Measurements from ENCODE around the gene SIGLECL1. TPM values are rescaled to one million over a fixed set of nuclear protein-coding genes. Genes with fewer than 3 reads are reported as not detected.

The SIGLECL1 gene
- total and polyA plus RNA-seq, 7 donors: not detected

- no peak for TF ChIP-seq CTCF (IDR thresholded peaks at IDR 0.05)
- Histone ChIP-seq H3K9me3 (no peaks in the 10 kb centered on the region), H3K4me3 (no peak overlapping the region), H3K27me3 (ENCODE audit: insufficient read depth in 3 of 3, low read length in 2 of 3) (peaks cover 0 to 21% (median 2%) of the 10 kb centered on the region in 3 donors), H3K4me1 (no peaks in the 10 kb centered on the region), H3K27ac (no peak overlapping the region), H3K36me3 (ENCODE audit: insufficient read depth in 1 of 2, low read depth in 1 of 2) (no peaks in the 10 kb centered on the region)
- no peak for DNase-seq
- no peak for ATAC-seq
- WGBS, 3 donors: 55 to 58% (median 57%) methylated on average over 9 of the region's 9 CpGs
- intact Hi-C loops (cut with DNase I): no loop called here
Measured at GRCh38 chr19:51296336-51297093, 45.6 kb downstream of the SIGLECL1 start.

- Histone ChIP-seq H3K27me3 (ENCODE audit: insufficient read depth in 3 of 3, low read length in 2 of 3) (peaks cover 0 to 21% (median under 1%) of the 10 kb centered on the region in 3 donors), H3K4me1 (no peaks in the 10 kb centered on the region), H3K36me3 (ENCODE audit: insufficient read depth in 1 of 2, low read depth in 1 of 2) (no peaks in the 10 kb centered on the region), H3K9me3 (no peaks in the 10 kb centered on the region), H3K27ac (no peak overlapping the region), H3K4me3 (no peak overlapping the region)
- intact Hi-C loops (cut with DNase I): no loop called here
- no peak for TF ChIP-seq CTCF (IDR thresholded peaks at IDR 0.05)
- no peak for DNase-seq
- no peak for ATAC-seq
- WGBS, 3 donors: 52 to 59% (median 57%) methylated on average over 5 of the region's 5 CpGs
Measured at GRCh38 chr19:51297406-51297805, 46.5 kb downstream of the SIGLECL1 start.

- TF ChIP-seq CTCF (IDR thresholded peaks at IDR 0.05): no peak
- H3K4me1 ChIP-seq: no peaks in the 10 kb centered on the region
- peaks cover 4% of the 10 kb centered on the region for H3K9me3 ChIP-seq
- no peak for DNase-seq
- WGBS, 3 donors: 65 to 71% (median 68%) methylated on average over 7 of the region's 7 CpGs
- no peak overlapping the region for H3K4me3 ChIP-seq
- H3K36me3 ChIP-seq (ENCODE audit: insufficient read depth in 1 of 2, low read depth in 1 of 2): no peaks in the 10 kb centered on the region
- H3K27ac ChIP-seq: no peak overlapping the region
- ATAC-seq: no peak
- peaks cover 0 to 3% (median 0%) of the 10 kb centered on the region in 3 donors for H3K27me3 ChIP-seq (ENCODE audit: insufficient read depth in 3 of 3, low read length in 2 of 3)
- intact Hi-C loops (cut with DNase I): no loop called here
Measured at GRCh38 chr19:51301266-51301665, 50.4 kb downstream of the SIGLECL1 start.

GRCh38 chr19:51305479-51305878 is 54.6 kb downstream of the SIGLECL1 start:
- H3K27ac ChIP-seq: no peak overlapping the region
- H3K9me3 ChIP-seq: peaks cover 11% of the 10 kb centered on the region
- ATAC-seq (no peak), DNase-seq (no peak)
- H3K36me3 ChIP-seq (ENCODE audit: insufficient read depth in 1 of 2, low read depth in 1 of 2): no peaks in the 10 kb centered on the region
- TF ChIP-seq CTCF (IDR thresholded peaks at IDR 0.05): no peak
- peaks cover 0 to 25% (median 3%) of the 10 kb centered on the region in 3 donors for H3K27me3 ChIP-seq (ENCODE audit: insufficient read depth in 3 of 3, low read length in 2 of 3)
- H3K4me3 ChIP-seq: no peak overlapping the region
- H3K4me1 ChIP-seq: no peaks in the 10 kb centered on the region
- intact Hi-C loops (cut with DNase I): no loop called here
- WGBS, 3 donors: 58 to 85% (median 83%) methylated on average over 3 of the region's 3 CpGs

Measured in psoas muscle (tissue), 8 donors.